H9 (cell line): ENCODE data around the gene FBL. TPM values are rescaled to one million over a fixed set of nuclear protein-coding genes. Genes with fewer than 3 reads are reported as not detected.

Source experiments
- DNase-seq: peaks from one replicate; pipeline ENCODE4 v3.0.0-alpha.2; 2017
- H2AFZ ChIP-seq: one replicate; pipeline ENCODE4 v1.6.1; 2013; ENCODE audit warnings: mild to moderate bottlenecking, low read length, control low read depth, moderate library complexity
- H2AK5ac ChIP-seq: 2 replicates; pipeline ENCODE4 v1.6.1; 2013; ENCODE audit warnings: low read length, control low read depth, mixed read lengths; ENCODE audit not compliant: insufficient read length
- H2BK120ac ChIP-seq: one replicate; pipeline ENCODE4 v1.6.1; 2013; ENCODE audit warnings: low read depth, mild to moderate bottlenecking, low read length, control low read depth, inconsistent platforms; ENCODE audit not compliant: poor library complexity, severe bottlenecking
- H2BK12ac ChIP-seq: 2 replicates; pipeline ENCODE4 v1.6.1; 2013; ENCODE audit warnings: low read length, control low read depth, mixed read lengths, low read depth; ENCODE audit not compliant: insufficient read length
- H2BK15ac ChIP-seq: 2 replicates; pipeline ENCODE4 v1.6.1; 2013; ENCODE audit warnings: low read depth, low read length, control low read depth
- H2BK20ac ChIP-seq: one replicate; pipeline ENCODE4 v1.6.1; 2013; ENCODE audit warnings: low read depth, mild to moderate bottlenecking, low read length, control low read depth, inconsistent platforms; ENCODE audit not compliant: poor library complexity, severe bottlenecking
- H2BK5ac ChIP-seq: 2 replicates; pipeline ENCODE4 v1.6.1; 2013; ENCODE audit warnings: low read length, control low read depth, mixed read lengths; ENCODE audit not compliant: insufficient read length
- H3K14ac ChIP-seq: 2 replicates; pipeline ENCODE4 v1.6.1; 2013; ENCODE audit warnings: low read length, control low read depth; ENCODE audit not compliant: insufficient read depth
- H3K18ac ChIP-seq: 2 replicates; pipeline ENCODE4 v1.6.1; 2013; ENCODE audit warnings: low read depth, mild to moderate bottlenecking, mixed read lengths, low read length, control low read depth; ENCODE audit not compliant: insufficient read length
- H3K23ac ChIP-seq: 2 replicates; pipeline ENCODE4 v1.6.1; 2013; ENCODE audit warnings: low read length, control low read depth, mixed read lengths, low read depth; ENCODE audit not compliant: insufficient read length
- H3K23me2 ChIP-seq: 2 replicates; pipeline ENCODE4 v1.6.1; 2013; ENCODE audit warnings: low read depth, mild to moderate bottlenecking, mixed read lengths, low read length, control low read depth; ENCODE audit not compliant: insufficient read length, poor library complexity, severe bottlenecking
- H3K27ac ChIP-seq: 2 replicates; pipeline ENCODE4 v1.5.1; 2013; ENCODE audit warnings: low read length, control low read depth, mixed read lengths, low read depth; ENCODE audit not compliant: insufficient read length
- H3K27me3 ChIP-seq: 2 replicates; pipeline ENCODE4 v1.6.1; 2013; ENCODE audit warnings: low read length, control low read depth, inconsistent platforms; ENCODE audit not compliant: insufficient read depth
- H3K4ac ChIP-seq: 2 replicates; pipeline ENCODE4 v1.6.1; 2013; ENCODE audit warnings: low read depth, mild to moderate bottlenecking, control low read depth, inconsistent platforms, low read length, moderate library complexity
- H3K4me1 ChIP-seq: 2 replicates; pipeline ENCODE4 v1.6.1; 2013; ENCODE audit warnings: low read length, control low read depth, inconsistent platforms; ENCODE audit not compliant: insufficient read depth
- H3K4me2 ChIP-seq: 2 replicates; pipeline ENCODE4 v1.6.1; 2013; ENCODE audit warnings: low read length, control low read depth, mixed read lengths; ENCODE audit not compliant: insufficient read length, insufficient read depth
- H3K56ac ChIP-seq: 2 replicates; pipeline ENCODE4 v1.6.1; 2013; ENCODE audit warnings: low read depth, mild to moderate bottlenecking, mixed read lengths, low read length, control low read depth; ENCODE audit not compliant: insufficient read length
- H3K79me1 ChIP-seq: 2 replicates; pipeline ENCODE4 v1.6.1; 2013; ENCODE audit warnings: low read depth, mild to moderate bottlenecking, moderate library complexity, low read length, control low read depth, inconsistent platforms; ENCODE audit not compliant: insufficient read depth, poor library complexity, severe bottlenecking
- H3K79me2 ChIP-seq: 2 replicates; pipeline ENCODE4 v1.6.1; 2013; ENCODE audit warnings: low read length, control low read depth, inconsistent platforms; ENCODE audit not compliant: insufficient read depth
- H3K9ac ChIP-seq: 2 replicates; pipeline ENCODE4 v1.6.1; 2013; ENCODE audit warnings: low read length, control low read depth, mixed read lengths; ENCODE audit not compliant: insufficient read length; ENCODE audit errors: extremely low read depth
- H3K9me3 ChIP-seq: one replicate; pipeline ENCODE4 v1.6.1; 2013; ENCODE audit warnings: low read depth, low read length, inconsistent platforms; ENCODE audit not compliant: control insufficient read depth
- H3T11ph ChIP-seq: one replicate; pipeline ENCODE4 v1.6.1; 2013; ENCODE audit warnings: mild to moderate bottlenecking, low read length, control low read depth, inconsistent platforms
- H4K20me1 ChIP-seq: one replicate; pipeline ENCODE4 v1.6.1; 2013; ENCODE audit not compliant: control insufficient read depth, insufficient read length, insufficient read depth
- H4K5ac ChIP-seq: 2 replicates; pipeline ENCODE4 v1.6.1; 2013; ENCODE audit warnings: low read depth, mild to moderate bottlenecking, mixed read lengths, low read length, control low read depth; ENCODE audit not compliant: insufficient read length
- H4K8ac ChIP-seq: replicated peaks from 2 replicates; pipeline ENCODE4 v1.6.1; 2013; ENCODE audit warnings: low read length, control low read depth, mixed read lengths, low read depth; ENCODE audit not compliant: insufficient read length
- H4K91ac ChIP-seq: 2 replicates; pipeline ENCODE4 v1.6.1; 2013; ENCODE audit warnings: low read depth, mild to moderate bottlenecking, moderate library complexity, mixed read lengths, low read length, control low read depth; ENCODE audit not compliant: insufficient read length
- H3K27ac Mint-ChIP-seq, 3 experiments: 2 replicates in 2 of 3; 3 replicates in 1 of 3; pipeline ENCODE4 v1.8.0; 2020 to 2021; ENCODE audit warnings: mixed read lengths in 3 of 3, mild to moderate bottlenecking in 1 of 3, moderate library complexity in 1 of 3
- H3K27me3 Mint-ChIP-seq: 2 replicates; pipeline ENCODE4 v1.8.0; 2021; ENCODE audit warnings: low read depth, mild to moderate bottlenecking, moderate library complexity, mixed read lengths
- H3K36me3 Mint-ChIP-seq, 3 experiments: 2 replicates in 2 of 3; 3 replicates in 1 of 3; pipeline ENCODE4 v1.8.0; 2020 to 2021; ENCODE audit warnings: low read depth in 3 of 3, mixed read lengths in 3 of 3; ENCODE audit not compliant: insufficient read depth in 1 of 3
- H3K4me1 Mint-ChIP-seq, 2 experiments: 2 replicates each; pipeline ENCODE4 v1.8.0; 2020; ENCODE audit warnings: mixed read lengths in 2 of 2
- H3K4me3 Mint-ChIP-seq, 2 experiments: 2 replicates in 1 of 2; 3 replicates in 1 of 2; pipeline ENCODE4 v1.8.0; 2020 to 2021; ENCODE audit warnings: mild to moderate bottlenecking in 2 of 2, mixed read lengths in 2 of 2, moderate library complexity in 1 of 2
- H3K9me3 Mint-ChIP-seq, 2 experiments: 2 replicates in 1 of 2; 3 replicates in 1 of 2; pipeline ENCODE4 v1.8.0; 2020; ENCODE audit warnings: mild to moderate bottlenecking in 2 of 2, mixed read lengths in 2 of 2, moderate library complexity in 1 of 2
- CTCF ChIP-seq: fragments of 200-600 bp; sonication (generic); conservative IDR thresholded peaks from 3 replicates; pipeline ENCODE4 v1.8.0; 2021; ENCODE audit warnings: antibody characterized with exemption, mild to moderate bottlenecking
- WGBS: extraction: QIAGEN DNeasy Blood & Tissue Kit; methylation state at CpG from one replicate; pipeline ENCODE4 v1.1.7; 2013; ENCODE audit warnings: missing lambda C conversion rate, low lambda C conversion rate, mixed read lengths; ENCODE audit not compliant: insufficient read length; ENCODE audit errors: extremely low coverage; 5-methylcytosine and 5-hydroxymethylcytosine counted together
- total RNA-seq: library from RNA; stranded (reverse); gene quantifications from 2 replicates; pipeline ENCODE4 v1.2.1, GENCODE V29; 2021

The FBL gene
- total RNA-seq, 1 experiment from 2014 or later = 625 TPM

- H3K18ac ChIP-seq = no peak overlapping the region
- DNase-seq = no peak
- peaks cover 3% of the 10 kb centered on the region for H4K20me1 ChIP-seq
- no peak overlapping the region for H3K56ac ChIP-seq
- Mint-ChIP-seq H3K4me3 (no peak overlapping the region), H3K9me3 (no peaks in the 10 kb centered on the region), H3K27me3 (no peaks in the 10 kb centered on the region), H3K4me1 (peaks cover 29 to 30% of the 10 kb centered on the region in 2 experiments), H3K36me3 (peaks cover 34 to 56% (median 52%) of the 10 kb centered on the region in 3 experiments; a peak in 6 of 7 replicates), H3K27ac (no peak overlapping the region)
- no peak overlapping the region for H4K8ac ChIP-seq
- peaks cover 55% of the 10 kb centered on the region for H3K79me2 ChIP-seq
- TF ChIP-seq CTCF = no peak
- H3K23ac ChIP-seq = no peak overlapping the region
- no peaks in the 10 kb centered on the region for H3K27me3 ChIP-seq
- H2BK15ac ChIP-seq = no peak overlapping the region
- no peak overlapping the region for H3K4ac ChIP-seq
- H3K4me2 ChIP-seq = no peak overlapping the region
- H3K14ac ChIP-seq = no peak overlapping the region
- H4K5ac ChIP-seq = no peak overlapping the region
- no peak overlapping the region for H2BK120ac ChIP-seq
- H3K9me3 ChIP-seq = no peaks in the 10 kb centered on the region
- H3K23me2 ChIP-seq = peaks cover 10% of the 10 kb centered on the region
- H2BK5ac ChIP-seq = no peak overlapping the region
- H2BK20ac ChIP-seq = no peak overlapping the region
- H3T11ph ChIP-seq = no peak overlapping the region
- no CpG with 5 or more reads among the region's 4 CpGs for WGBS
- H3K9ac ChIP-seq = no peak overlapping the region
- no peak overlapping the region for H3K27ac ChIP-seq
- no peak overlapping the region for H2AFZ ChIP-seq
- H3K79me1 ChIP-seq = peaks cover 8% of the 10 kb centered on the region
- no peak overlapping the region for H2BK12ac ChIP-seq
- no peak overlapping the region for H4K91ac ChIP-seq
- H3K4me1 ChIP-seq = peaks cover 3% of the 10 kb centered on the region
- H2AK5ac ChIP-seq = no peak overlapping the region
Observed at GRCh38 chr19:39841041-39841440, 5.1 kb downstream of the FBL start.
